CD1c-positive myeloid dendritic cell (primary cell): Measurements from ENCODE around the gene SPATC1L.
"Not testable (repeated sequence)": the region's sequence is repeated elsewhere in the genome, so short reads cannot be mapped to it uniquely, and the experiment has no call there.

Experiments
- DNase-seq: peaks from one replicate; pipeline ENCODE4 v3.0.0-alpha.2; 2016; ENCODE audit errors: extremely low spot score

SPATC1L gene

DNA sequence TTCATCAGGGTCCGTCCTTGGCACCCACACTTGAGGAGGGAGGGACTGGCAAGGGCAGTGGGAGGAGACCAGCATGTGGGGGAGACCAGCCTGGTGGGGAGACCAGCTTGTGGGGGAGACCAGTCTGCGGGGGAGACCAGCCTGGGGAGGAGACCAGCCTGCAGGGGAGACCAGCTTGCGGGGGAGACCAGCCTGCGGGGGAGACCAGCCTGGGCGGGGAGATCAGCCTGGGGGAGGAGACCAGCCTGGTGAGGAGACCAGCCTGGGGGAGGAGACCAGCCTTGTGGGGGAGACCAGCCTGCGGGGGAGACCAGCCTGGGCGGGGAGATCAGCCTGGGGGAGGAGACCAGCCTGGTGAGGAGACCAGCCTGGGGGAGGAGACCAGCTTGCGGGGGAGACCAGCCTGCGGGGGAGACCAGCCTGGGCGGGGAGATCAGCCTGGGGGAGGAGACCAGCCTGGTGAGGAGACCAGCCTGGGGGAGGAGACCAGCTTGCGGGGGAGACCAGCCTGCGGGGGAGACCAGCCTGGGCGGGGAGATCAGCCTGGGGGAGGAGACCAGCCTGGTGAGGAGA lies 836 bp downstream of the SPATC1L start:
- DNase-seq: not testable (repeated sequence)

DNA sequence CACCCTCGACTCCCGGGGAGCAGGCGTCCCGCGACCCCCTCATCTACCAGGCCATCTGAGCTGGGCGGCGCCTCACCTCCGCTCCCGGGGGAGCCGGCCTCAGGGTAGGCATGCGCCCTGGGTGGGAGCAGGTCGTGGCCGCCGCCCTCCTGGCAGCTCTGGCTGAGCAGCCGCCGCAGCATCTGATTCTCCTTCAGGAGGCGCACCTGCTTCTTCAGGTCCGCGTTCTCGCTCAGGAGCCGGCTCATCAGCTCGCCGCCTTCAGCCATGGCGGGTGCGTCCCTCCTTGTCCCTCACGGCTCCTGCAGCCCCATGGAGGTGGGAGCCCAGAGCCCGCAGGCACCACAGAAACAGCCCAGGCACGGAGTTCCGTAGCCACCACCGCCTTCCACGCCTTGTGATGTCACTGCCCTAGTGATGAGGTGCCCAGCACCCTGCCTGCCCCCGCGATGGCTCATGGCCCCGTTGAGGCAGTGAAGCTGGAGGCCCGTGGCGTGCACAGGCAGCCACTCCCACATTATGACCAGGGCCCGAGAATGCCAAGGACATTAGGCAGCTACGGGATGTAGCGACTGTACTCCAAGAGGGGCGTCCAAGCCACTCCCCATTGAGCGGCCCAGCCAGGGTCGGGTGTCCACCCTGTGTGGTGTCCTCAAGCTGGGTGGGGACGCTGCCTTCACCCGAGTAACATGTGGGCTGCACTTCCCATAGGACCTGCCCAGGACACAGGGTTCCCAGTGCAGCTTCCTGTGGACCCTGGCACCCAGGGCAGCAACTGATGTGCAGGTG lies 1.5 kb downstream of the SPATC1L start:
- DNase-seq: no peak

DNA sequence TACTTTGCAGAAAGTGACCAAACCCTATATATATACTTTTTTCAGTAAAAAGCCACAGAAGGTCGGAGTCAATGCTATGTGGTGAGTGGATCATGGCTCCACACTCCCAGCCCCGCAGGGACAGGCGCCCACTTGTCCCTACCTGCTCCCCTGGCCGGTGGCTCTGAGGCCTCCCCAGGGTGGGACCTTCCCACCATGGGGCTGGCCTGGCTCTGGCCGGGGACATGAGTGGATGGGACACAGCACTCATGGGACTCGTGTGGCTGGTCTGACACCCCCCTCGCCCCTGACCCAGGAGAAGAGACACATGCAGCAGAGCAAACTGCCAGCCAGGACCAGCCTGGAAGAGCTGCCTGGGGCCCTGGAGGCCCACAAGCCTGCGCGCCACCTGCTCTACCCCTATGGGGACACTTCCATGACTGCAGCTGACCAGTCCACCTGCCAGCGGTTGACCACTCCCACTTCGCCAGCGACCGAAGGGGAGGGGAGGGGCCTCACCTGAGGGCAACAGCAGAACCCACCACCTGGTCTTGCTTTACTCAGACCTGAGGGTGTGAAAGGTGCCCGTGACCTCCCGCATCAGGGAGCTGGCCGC lies 2.2 kb downstream of the SPATC1L start:
- DNase-seq: no peak

DNA sequence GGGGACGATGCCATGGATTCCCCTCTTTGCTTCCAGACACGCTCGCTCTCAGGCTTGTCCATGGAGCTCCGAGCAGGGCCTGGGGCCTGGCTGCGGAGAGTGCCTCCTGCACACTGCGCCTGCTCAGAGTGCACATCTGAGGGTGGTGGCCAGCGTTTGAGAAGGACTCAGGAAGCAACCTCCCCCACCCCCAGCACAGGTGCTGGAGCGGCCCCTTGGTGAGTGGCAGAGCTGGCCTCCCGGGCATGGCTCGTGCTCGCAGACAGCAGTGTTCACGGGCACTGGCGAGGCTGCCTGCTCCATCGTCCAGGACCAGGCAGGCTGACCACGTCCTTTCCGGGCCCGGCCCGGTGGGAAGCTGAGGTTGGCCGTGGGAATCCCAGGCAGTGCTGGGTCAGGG lies 2.8 kb downstream of the SPATC1L start:
- no peak for DNase-seq

DNA sequence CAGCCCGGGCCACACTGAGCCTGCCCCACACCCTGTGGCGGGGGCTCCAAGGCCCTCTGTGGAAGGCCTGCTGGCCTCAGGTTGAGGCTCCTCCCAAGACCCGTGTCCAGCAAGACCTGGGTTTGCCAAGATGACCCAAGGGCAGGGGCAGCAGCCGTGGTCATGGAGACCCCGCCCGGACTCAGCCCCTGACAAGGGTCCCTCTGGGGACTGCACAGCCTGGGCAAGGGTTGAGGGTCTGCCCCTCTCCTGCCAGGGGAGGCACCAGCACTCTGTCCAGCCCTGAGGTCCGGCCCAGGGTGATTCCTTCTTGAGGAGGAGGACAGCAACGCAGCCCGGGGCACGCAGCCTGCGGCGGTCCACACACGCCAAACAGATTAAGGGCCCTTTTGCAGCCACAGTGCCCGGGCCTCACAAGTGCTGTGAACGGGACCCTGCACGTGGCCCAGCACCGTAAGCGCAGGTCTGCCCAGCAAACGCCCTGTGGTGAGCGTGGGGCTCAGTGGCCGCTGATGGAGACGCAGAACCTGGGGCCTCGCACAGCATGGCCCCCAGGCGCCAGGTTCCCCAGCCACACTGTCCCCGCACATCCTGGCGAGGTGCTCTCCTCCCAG lies 3.4 kb downstream of the SPATC1L start:
- DNase-seq: no peak

DNA sequence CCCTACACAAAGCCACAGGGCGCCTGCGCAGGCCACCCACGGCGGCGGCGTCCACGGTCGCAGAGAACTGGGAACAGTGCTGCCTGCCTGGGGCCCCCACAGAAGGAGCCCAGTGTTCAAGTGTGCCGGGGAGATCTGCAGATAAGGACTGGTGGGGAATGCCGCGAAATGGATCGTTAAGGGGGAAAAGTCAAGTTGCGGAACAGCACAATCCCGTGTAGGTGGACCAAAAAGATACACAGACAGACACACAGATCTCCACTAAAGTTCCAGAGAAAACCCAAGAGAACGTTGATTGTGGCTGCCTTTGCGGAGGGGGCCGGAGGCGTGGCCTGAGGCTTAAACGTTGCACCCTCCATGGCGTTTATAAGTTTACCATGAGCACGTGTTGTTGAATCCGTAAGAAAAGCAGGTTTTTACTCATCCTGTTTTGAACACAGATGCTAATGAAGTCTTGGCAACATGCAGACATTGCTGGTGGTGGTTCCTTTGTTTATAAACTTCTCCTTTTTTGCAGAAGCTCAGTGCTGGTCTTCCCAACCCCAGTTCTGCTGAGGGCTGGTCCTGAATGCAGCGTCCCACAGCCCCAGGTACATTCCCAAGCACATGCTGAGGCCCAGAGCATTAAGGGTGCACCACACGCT lies 4.1 kb downstream of the SPATC1L start:
- DNase-seq: peak; percentile 16

DNA sequence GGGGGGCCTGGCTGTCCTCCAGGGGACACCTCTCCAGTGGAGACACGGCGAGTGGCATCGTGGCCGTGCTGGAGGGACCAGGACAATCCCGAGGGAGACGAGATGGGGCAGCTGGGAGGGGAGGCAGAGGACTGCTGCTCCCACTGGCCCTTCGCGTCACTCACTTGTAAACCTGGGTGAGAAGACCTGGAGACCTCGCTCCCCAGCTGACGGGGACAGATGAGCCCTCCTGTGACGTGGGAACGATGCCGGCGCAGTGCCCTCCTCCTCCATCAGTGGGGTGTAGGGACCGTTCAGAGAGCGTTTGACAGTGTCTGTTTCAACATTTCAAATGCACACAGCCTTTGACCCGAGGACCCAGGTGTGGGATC lies 4.6 kb downstream of the SPATC1L start:
- no peak for DNase-seq

DNA sequence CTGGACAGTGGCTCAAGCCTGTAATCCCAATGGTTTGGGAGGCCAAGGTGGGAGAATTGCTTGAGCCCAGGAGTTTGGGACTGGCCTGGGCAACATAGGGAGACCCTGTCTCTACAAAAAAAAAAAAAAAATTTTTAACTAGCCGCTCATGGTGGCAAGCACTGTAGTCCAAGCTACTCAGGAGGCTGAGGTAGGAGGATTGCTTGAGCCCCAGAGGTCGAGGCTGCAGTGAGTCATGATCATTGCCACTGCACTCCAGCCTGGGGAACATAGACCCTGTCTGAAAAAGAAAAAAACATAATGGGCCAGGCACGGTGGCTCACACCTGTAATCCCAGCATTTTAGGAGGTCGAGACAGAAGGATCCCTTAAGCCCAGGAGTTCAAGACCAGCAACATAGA lies 5.3 kb downstream of the SPATC1L start:
- no peak for DNase-seq

DNA sequence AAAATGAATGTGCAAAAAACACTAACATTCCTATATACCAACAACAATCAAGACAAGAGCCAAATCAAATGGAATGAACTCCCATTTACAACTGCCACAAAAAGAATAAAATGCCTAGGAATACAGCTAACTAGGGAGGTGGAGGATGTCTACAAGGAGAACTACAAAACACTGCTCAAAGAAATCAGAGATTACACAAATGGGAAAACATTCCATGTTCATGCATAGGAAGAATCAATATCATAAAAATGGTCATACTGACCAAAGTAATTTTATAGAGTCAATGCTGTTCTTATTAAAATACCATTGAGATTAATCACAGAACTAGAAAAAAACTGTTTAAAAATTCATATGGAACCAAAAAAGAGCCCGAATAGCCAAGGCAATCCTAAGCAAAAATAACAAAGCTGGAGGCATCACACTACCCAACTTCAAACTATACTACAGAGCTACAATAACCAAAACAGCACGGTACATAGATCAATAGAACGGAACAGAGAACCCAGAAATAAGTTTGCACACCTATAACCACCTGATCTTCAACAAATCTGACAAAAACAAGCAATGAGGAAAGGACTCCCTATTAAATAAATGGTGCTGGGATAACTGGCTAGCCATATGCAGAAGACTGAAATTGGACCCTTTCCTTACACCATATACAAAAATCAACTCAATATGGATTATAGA lies 7.7 kb downstream of the SPATC1L start:
- not testable (repeated sequence) for DNase-seq

DNA sequence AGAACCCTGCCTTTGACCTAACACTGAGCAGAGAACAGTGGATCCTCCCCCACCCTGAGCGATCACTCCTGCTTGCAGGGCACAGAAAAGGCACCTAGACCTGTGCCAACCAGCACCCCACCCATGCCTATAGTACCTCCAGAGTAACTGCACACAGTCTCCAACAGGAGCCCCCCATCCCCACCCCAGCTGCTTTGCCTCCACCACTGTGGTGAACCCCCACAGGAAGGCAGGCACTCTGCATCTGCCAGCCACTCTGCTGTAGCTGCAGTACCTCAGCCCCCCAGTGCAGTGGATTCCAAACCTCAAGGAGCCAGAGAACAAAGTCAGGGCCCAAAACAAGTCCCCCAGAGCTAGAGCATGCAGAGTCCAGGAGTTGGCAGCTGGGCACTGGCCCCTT lies 10.7 kb downstream of the SPATC1L start:
- DNase-seq: no peak

DNA sequence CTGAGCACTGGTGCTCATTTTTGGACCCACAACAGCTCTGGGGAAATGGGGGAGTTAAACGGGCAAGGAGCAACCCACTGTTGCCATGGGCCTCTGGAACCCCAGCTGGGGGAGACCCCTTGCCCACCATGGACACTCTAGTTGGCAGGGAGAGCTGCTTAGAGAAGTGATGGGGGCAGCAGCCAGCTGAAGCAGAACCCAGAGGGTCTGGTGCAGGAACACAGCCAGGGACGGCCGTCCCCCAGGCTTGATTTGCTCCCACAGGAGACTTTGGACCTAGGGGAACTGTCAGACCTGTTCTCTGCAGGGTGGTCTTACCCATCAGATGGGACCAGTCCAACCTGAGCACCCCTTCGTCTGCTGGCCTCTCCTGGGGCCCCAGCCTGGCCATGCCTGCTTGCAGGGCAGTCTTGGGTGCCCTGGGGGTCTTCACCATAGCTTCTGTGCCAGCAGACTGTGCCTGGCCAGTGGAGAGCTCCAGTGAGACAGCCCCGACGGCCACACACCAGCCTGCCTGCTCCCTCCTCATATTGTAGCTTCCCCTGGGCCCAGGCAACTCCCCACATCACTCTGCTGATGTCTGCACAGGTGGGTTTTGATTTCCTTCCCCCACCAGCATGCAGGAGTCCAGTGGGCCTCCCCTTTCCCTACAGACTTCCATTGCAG lies 11.3 kb downstream of the SPATC1L start:
- DNase-seq: no peak

DNA sequence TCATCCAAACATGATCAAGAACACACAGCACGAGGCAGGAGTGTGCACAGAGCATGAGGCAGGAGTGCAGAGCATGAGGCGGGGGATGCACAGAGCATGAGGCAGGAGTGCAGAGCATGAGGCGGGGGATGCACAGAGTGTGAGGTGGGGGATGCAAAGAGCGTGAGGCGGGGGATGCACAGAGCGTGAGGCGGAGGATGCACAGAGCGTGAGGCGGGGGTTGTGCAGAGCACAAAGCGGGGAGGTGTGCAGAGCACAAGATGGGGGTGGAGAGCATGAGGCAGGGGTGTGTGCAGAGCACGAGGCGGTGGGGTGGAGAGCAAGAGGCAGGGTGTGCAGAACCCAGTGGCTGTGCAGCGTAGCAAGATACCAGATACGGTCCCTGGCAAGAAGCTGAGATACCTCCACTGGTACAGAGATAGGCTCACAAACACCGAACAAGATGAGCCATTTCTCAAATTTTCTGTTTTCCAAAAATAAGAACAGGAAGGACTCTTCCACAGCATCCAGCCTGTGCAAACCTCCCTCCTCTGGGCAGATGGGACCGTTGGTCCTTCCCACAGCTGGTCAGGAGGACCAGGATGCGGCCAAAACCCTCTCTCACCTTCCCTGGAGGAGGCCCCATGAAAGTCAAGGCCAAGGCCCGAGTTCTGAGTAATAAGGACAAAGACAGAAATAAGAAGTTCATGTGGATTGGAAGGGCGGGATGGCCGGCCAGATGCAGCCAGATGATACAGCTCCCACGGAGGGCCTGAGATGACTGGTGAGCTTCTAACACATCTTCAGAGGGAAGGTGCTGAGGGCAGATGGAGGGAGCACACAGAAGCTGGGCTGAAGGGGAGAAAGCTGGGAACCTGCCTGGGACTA lies 12.0 kb downstream of the SPATC1L start:
- no peak for DNase-seq

DNA sequence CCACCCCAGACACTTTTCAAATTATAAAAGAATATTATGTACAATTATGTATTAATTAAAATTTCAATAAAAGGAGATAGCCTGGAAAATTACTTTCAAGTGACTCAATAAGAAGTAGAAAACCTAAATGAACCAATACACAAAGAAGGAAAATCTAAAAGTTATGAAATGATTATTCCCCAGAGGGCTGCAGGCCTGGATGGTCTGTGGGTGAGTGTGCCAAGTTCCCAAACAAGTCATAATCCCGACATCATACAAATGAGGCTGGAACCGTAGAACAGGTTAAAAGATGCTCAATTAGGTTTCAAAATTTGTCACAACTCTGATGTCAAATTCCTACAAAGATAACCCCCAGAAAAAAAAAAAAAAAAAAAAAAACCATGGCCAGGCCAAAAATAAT lies 12.7 kb downstream of the SPATC1L start:
- no peak for DNase-seq

DNA sequence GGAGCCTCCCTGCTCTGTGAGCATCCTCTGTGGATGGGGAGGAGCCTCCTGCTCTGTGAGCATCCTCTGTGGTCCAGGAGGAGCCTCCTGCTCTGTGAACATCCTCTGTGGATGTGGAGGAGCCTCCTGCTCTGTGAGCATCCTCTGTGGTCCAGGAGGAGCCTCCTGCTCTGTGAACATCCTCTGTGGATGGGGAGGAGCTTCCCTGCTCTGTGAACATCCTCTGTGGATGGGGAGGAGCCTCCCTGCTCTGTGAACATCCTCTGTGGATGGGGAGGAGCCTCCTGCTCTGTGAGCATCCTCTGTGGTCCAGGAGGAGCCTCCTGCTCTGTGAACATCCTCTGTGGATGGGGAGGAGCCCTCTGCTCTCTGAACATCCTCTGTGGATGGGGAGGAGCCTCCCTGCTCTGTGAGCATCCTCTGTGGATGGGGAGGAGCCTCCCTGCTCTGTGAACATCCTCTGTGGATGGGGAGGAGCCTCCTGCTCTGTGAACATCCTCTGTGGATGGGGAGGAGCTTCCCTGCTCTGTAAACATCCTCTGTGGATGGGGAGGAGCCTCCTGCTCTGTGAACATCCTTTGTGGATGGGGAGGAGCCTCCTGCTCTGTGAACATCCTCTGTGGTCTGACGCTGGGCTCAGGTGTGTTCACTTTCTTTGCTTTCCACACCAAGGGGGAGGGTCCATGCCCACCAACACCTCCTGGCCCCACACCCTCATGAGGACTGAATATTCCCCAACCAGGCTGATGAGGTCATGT lies 13.6 kb downstream of the SPATC1L start:
- not testable (repeated sequence) for DNase-seq

DNA sequence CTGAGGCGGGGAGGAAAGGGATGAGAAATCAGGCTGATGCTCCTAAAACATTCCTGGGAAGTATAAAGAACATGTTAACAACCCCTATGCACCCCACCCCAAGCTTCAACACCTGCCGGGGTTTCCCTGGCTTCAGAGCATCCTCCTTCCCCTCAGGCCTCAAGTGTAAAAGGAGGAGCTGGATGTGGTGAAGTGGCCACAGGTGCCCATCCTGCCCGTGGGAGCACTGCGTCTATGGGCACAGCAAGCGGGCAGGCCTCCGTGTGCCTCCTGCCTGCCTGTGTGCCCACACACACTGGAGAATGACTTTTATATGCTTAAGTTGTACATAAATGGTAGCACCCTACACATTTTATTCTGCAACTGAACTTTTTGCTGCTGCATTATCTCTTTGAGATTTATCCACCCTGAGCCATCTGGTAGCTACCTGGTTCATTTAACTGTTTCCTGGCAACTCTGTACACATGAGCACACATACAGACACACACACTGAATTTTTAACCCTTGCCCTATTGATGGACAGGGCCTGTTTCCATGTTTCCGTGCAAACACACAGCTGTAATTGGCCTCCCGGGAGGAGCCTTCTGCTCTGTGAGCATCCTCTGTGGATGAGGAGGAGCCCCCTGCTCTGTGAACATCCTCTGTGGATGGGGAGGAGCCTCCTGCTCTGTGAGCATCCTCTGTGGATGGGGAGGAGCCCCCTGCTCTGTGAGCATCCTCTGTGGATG lies 15.4 kb downstream of the SPATC1L start:
- DNase-seq: no peak

DNA sequence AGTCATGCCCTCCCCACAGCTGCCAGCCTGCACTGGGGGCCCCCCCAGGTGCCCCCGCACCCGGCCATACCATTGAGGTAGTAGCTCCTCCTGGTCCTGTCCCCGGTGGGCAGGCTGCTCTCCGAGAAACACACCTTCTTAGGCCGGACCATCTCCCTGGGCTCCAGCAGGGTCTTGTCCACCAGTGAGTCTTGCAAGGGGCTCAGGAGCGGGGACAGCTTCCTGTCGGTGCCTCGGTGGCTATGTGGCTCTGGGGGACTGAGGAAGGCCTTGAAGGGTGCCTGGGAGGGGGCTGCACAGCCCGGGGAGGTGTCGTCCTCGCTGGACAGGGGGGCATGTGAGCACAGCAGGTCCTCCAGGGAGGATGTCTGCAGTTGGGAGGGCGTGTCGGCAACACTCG lies 16.0 kb downstream of the SPATC1L start:
- DNase-seq: no peak

DNA sequence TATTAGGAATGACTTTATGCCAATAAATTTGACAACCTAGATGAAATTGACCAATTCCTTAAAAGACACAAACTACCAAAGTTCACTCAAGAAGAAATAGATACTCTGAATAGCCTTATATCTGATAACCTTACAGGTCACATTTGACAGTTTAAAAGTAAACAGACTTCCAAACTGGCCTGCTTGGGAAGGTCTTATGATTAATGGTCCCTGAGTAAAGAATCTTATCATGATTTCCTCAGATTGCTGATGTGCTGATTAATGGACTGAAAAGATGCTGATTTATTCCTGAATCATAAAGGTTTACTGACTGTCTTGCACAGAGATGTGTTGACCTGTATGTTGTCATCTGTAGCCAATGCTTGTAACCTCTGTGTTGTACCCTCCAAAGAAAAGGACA lies 19.2 kb downstream of the SPATC1L start:
- no peak for DNase-seq

DNA sequence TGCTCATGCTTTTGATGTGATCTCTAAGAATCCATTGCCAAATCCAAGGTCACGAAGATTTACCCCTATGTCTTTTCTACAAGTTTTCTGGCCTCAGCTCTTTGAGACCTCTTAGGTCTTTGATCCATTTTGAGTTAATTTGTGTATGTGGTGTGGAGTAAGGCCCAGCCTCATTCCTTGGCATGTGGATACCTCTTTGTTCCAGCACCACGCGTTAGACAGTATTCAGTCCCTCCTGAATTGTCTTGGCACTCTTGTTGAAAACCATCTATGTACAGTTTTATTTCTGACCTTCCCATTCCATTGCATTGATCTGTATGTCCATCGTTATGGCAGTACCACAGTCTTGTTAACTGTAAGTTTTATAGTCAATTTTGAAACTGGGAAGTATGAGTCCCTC lies 20.9 kb downstream of the SPATC1L start:
- no peak for DNase-seq
